C1 segment of cervical spinal cord (tissue), 14 donors: ENCODE data around the gene LRP3.

ENCODE experiments used
- DNase-seq, 14 donors: peaks; one replicate each; lab custom pipeline; 2025; lab: John Stamatoyannopoulos, UW

The LRP3 gene

GRCh38 chr19:33252971-33253370, 58.8 kb downstream of the LRP3 start:
- peak in 6 of 14 donors; percentile 9 to 60 (median 29) for DNase-seq

GRCh38 chr19:33254245-33254824, 60.2 kb downstream of the LRP3 start:
- DNase-seq, result no peak

GRCh38 chr19:33255781-33256180, 61.7 kb downstream of the LRP3 start:
- DNase-seq, result no peak

GRCh38 chr19:33256261-33256660, 62.1 kb downstream of the LRP3 start:
- no peak for DNase-seq

- DNase-seq, result no peak
These were observed 63.7 kb downstream of the LRP3 start for GRCh38 chr19:33257828-33258227.
